Right atrium auricular region (tissue), 2 donors: ENCODE results near the gene ULK1. TPM values are rescaled to one million over a fixed set of nuclear protein-coding genes. Genes with fewer than 3 reads are reported as not detected.
"Not testable (repeated sequence)": the region's sequence is repeated elsewhere in the genome, so short reads cannot be mapped to it uniquely, and the experiment has no call there.

Experiments
- DNase-seq: peaks from one replicate; pipeline ENCODE4 v3.0.0-alpha.2; 2019; ENCODE audit warnings: low spot score
- H3K27ac ChIP-seq, 2 donors: fragments of 200-600 bp; sonication (generic); 1 replicate in 1 of 2; 2 replicates in 1 of 2; pipeline ENCODE4 v1.5.1; 2016 to 2019
- H3K27me3 ChIP-seq, 2 donors: fragments of 200-600 bp; sonication (generic); one replicate each; pipeline versions ENCODE4 v1.5.1 to v1.6.0; 2017 to 2019
- H3K36me3 ChIP-seq: fragments of 200-600 bp; sonication (generic); one replicate; pipeline ENCODE4 v1.5.1; 2016
- H3K4me1 ChIP-seq, 2 donors: fragments of 200-600 bp; sonication (generic); one replicate each; pipeline versions ENCODE4 v1.5.1 to v1.6.0; 2017 to 2019
- H3K4me3 ChIP-seq, 2 donors: fragments of 200-600 bp; sonication (generic); 1 replicate in 1 of 2; 2 replicates in 1 of 2; pipeline ENCODE4 v1.5.1; 2017 to 2019; ENCODE audit warnings: mild to moderate bottlenecking in 1 of 2, moderate library complexity in 1 of 2
- H3K9me3 ChIP-seq, 2 donors: fragments of 200-600 bp; sonication (generic); one replicate each; pipeline ENCODE4 v1.5.1; 2019
- CTCF ChIP-seq, 2 donors: fragments of 200-600 bp; sonication (generic); IDR thresholded peaks; one replicate each; pipeline ENCODE4 v1.5.1; 2019; ENCODE audit warnings: antibody characterized with exemption in 2 of 2
- total RNA-seq, 2 donors: library from RNA; depleted of rRNA; stranded (reverse); fragments of >200 nt; gene quantifications; one replicate each; pipeline ENCODE4 v1.1.0, GENCODE V29; 2016

The ULK1 gene
- total RNA-seq, 2 donors from 2014 or later, result 16.2 to 23.4 TPM

GRCh38 chr12:131948166-131948712, 53.8 kb downstream of the ULK1 start:
- H3K4me1 ChIP-seq, result peaks cover 0 to 27% of the 10 kb centered on the region in 2 donors
- H3K4me3 ChIP-seq, result no peak overlapping the region
- no peak for TF ChIP-seq CTCF (IDR thresholded peaks at IDR 0.05)
- H3K9me3 ChIP-seq, result no peaks in the 10 kb centered on the region
- H3K27ac ChIP-seq, result no peak overlapping the region
- H3K36me3 ChIP-seq, result peaks cover 6% of the 10 kb centered on the region
- peak; percentile 47 for DNase-seq
- H3K27me3 ChIP-seq, result no peaks in the 10 kb centered on the region

GRCh38 chr12:131948713-131949430, 54.5 kb downstream of the ULK1 start:
- not testable (repeated sequence) for H3K9me3 ChIP-seq, H3K27me3 ChIP-seq, H3K36me3 ChIP-seq
- H3K27ac ChIP-seq, result peak overlapping the region; percentile 74 to 76
- DNase-seq, result peak; percentile 59
- H3K4me1 ChIP-seq, result peaks cover 0 to 27% of the 10 kb centered on the region in 2 donors
- H3K4me3 ChIP-seq, result peak overlapping the region in 1 of 2 donors; percentile 70

- Histone ChIP-seq H3K36me3 (peaks cover 2% of the 10 kb centered on the region), H3K4me1 (peaks cover 0 to 27% of the 10 kb centered on the region in 2 donors), H3K27me3 (no peaks in the 10 kb centered on the region), H3K27ac (peak within 1 kb of the TSS; percentile 74 to 76), H3K4me3 (peak within 1 kb of the TSS; percentile 70 to 82), H3K9me3 (no peaks in the 10 kb centered on the region)
- TF ChIP-seq CTCF (IDR thresholded peaks at IDR 0.05), result peak; percentile 53 to 82
- DNase-seq, result peak; percentile 94
These were observed 55.2 kb downstream of the ULK1 start, which contains the start of gene EP400 for GRCh38 chr12:131949431-131950181. TSS of gene EP400 (plus strand) at chr12:131949942. CDS start at chr12:131960620, 10,678 bp downstream.

- H3K27ac ChIP-seq, result peak overlapping the region; percentile 74 to 76
- H3K36me3 ChIP-seq, result no peaks in the 10 kb centered on the region
- peak overlapping the region; percentile 70 to 82 for H3K4me3 ChIP-seq
- TF ChIP-seq CTCF (IDR thresholded peaks at IDR 0.05), result no peak
- no peaks in the 10 kb centered on the region for H3K27me3 ChIP-seq
- H3K4me1 ChIP-seq, result peaks cover 0 to 27% of the 10 kb centered on the region in 2 donors
- DNase-seq, result peak; percentile 56
- no peaks in the 10 kb centered on the region for H3K9me3 ChIP-seq
These were observed 55.9 kb downstream of the ULK1 start for GRCh38 chr12:131950182-131950913.

- not testable (repeated sequence) for H3K27me3 ChIP-seq, H3K4me3 ChIP-seq, H3K9me3 ChIP-seq, H3K27ac ChIP-seq, H3K36me3 ChIP-seq
- peaks cover 0 to 37% of the 10 kb centered on the region in 2 donors for H3K4me1 ChIP-seq
- peak; percentile 7 for DNase-seq
These were observed 59.4 kb downstream of the ULK1 start for GRCh38 chr12:131953810-131954209.

- H3K27me3 ChIP-seq, DNase-seq, H3K36me3 ChIP-seq, H3K9me3 ChIP-seq, H3K27ac ChIP-seq, H3K4me3 ChIP-seq: not testable (repeated sequence)
- H3K4me1 ChIP-seq, result peaks cover 0 to 39% of the 10 kb centered on the region in 2 donors
These were observed 60.0 kb downstream of the ULK1 start for GRCh38 chr12:131954460-131954859.
